HG03280 (cell line): ENCODE results near the gene CD79A.

ENCODE experiments used
- ATAC-seq: cut with Tn5 transposase; IDR thresholded peaks from one replicate; pipeline ENCODE4 v1.9.1; 2021; ENCODE audit warnings: mild to moderate bottlenecking, moderate library complexity; ENCODE audit not compliant: unreplicated experiment

Gene CD79A

DNA sequence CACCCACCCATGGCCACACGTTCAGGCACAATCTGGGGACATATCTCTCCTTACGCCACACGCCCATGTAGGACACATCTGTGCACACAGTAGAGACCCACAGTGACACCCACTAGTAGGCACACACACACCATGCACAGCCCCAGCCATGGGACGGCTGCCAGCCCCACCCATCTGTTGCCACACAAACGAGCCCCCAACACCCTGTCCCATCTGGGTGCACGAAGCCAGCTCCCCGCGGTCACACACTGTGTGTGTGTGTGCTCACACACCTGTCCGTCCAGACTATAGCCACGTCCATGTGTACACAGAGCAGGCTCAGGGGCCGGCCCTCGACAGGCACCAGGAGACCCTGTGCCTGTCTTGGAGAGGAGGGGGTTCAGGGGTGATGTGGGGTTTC, 40.6 kb downstream of the CD79A start:
- ATAC-seq: no peak

DNA sequence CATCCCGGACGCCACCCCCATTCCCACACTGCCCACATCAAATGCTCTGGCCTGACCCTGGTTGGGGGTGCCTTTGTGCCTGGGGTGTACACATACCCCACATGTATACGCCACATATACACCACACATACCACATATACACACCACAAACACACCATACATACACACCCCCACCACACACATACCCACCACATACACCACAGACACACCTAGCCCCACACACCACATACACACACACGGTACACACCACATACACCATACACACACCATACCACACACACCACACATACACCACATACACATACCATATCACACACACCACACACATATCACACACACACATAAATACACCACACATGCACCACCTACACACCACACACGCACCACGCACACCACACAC, 41.0 kb downstream of the CD79A start:
- no peak for ATAC-seq

DNA sequence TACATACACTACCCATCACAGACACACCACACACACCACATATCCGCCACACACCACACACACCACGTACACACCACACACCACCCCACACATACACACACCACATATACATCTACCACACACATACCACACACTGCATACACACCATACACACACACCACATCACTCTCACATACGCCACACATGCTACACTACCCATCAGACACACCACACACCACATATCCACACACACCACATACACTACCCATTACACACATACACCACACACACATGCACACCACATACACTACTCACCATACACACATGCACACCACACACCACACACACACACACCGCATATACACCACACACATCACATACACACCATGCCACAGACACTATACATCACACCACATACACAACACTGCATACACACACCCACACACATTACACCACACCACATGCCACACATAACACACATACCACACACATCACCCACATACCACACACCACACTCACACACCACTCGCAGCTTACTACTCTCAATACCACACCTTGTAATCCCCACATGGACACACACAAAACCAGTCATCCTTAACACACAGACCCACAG, 41.7 kb downstream of the CD79A start:
- ATAC-seq: no peak

DNA sequence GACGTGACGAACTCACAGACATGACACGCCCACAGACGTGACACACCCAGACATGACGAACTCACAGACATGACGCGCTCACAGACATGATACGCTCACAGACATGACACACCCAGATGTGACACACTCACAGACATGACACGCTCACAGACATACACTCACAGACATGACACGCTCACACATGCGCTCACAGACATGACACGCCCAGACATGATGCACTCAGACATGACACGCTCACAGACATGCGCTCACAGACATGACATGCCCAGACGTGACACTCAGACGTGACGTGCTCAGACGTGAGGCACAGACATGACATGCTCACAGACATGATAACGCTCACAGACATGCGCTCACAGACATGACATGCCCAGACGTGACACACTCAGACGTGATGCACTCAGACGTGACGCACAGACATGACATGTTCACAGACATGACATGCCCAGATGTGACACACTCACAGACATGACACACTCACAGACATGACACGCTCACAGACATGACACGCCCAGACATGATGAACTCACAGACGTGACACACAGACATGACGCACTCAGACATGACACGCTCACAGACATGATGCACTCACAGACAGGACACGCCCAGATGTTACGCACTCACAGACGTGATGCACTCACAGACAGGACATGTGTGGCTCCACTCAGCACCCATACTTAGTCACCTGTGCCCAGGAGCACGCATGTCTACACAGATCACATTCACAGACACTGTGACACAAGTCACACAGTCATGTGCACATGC, 43.1 kb downstream of the CD79A start:
- no peak for ATAC-seq

DNA sequence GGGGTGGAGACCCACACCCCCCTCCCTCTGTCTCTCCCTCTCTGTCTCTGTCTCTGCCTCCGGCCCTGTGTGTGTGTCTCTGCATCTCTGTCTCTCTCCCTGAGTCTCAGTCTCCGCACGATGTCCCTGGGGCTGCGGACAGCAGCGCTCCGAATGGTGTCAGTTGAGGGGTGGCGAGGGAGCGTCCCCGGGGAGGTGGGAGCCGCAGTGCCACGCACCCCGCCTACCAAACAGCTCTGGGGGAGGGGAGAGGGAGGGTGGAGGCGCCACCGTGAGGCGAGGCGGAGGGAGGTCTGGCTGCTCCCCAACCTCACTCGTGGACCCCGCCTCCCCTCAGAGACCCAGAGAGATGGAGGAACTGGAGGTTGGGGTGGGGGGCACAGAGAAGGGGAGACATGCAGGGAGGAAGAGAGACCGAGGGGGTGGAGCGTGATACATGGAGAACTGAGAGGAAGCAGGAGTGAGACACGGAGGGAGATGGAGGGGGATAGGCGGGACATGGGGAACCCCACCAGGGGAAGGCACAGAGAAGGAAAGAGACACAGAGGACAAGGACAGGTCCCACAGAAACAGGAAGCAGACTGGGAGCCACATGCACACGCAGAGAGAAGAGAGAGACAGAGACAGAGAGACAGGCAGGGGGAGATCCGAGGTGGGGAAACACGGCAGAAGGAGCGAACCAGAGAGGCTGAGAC, 44.0 kb downstream of the CD79A start:
- no peak for ATAC-seq

DNA sequence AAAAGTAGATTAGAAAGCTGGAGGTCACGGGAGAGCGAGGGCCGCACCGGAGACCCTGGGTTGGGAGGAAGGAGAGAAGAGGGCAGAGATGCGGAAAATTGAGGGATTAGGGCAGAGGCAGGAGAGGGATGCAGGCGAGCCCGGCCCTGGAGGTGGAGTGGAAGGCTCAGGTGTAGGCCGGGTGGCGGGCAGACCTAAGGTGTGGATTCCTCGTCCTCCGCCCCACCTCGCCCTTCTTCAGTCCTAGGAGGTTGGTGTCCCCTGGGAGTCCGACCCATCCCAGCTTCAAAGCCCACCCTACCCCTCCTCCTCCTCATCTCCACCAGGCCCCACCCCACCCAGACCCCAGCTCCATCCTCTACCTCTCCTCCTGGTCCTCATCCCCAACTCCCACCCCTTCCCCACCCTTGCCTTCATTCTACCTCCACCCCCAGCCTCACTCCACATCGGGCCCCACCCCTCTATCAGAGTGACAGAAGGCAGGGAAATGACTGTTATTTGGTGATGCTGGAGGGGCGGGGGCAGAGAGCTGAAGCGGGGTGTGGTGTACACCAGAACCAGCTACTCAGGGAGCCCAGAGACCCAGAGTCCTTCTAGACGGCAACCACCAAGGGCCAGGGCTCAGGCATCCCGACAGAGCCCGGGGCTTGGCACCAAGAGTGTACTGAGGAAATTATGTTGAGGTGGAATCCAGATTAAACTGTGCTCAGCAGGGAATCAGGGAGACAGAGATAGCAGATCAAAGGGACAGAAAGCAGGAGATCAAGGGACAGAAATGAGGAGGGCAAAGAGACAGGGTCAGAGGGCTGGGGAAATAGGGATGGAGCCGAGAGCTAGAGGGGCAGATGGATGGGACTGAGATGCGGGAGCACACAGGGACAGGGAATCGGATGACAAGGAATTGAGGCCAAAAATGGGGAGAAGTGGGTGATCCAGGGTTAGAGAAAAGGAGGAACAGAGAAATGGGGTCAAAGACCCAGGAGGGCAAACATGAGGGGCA, 44.8 kb downstream of the CD79A start:
- no peak for ATAC-seq

DNA sequence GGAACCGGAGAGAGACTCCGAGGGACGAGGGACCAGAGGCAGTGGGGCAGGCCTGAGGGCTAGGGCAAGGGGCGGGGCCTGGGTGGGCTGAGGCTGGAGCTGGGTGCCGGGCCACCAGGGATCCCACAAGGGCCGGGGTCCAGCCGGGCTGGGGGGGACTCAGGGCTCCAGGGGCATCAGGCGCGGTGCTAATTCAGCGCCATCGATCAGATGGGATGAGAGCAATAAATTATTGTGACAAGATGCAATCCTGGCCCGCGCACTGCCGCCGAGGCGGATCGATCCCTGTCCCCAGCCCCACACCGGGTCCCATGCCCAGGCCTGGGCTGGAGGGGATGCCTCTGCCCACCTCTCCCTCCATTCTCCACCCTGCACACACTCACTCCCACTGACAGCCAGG, 45.5 kb downstream of the CD79A start:
- ATAC-seq: no peak

DNA sequence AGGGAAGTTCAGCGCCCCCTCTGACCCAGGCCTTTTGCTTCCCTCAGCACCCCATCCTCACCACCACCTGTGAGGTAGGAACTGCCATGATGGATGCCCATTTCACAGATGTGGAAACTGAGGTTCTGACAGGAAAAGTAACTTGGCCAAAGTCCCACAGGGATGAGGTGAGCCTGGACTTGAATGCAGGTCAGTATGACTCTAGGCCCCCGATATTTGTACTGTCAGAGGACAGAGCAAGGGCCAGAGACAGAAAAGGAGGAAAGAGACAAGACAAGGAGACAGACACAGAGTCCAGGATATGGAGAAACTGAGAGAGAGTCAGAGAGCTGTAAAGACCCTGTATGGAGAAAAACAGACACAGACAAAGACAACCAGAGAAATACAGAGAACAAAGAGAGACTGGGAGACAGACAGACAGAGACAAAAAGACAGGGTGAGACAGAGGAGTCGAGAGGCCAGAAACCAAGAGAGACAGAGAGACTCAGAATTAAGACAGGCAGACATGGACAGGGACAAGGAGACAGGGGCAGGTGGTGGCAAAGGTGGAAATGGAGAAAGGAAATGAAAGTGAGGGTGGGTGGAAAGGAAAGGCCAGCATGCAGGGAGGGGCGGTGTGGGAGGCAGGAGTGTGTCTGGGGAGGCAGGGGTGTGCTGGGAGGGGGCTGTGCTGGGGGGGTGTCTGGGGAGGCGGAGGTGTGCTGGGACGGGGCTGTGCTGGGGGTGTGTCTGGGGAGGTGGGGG, 46.1 kb downstream of the CD79A start:
- no peak for ATAC-seq

DNA sequence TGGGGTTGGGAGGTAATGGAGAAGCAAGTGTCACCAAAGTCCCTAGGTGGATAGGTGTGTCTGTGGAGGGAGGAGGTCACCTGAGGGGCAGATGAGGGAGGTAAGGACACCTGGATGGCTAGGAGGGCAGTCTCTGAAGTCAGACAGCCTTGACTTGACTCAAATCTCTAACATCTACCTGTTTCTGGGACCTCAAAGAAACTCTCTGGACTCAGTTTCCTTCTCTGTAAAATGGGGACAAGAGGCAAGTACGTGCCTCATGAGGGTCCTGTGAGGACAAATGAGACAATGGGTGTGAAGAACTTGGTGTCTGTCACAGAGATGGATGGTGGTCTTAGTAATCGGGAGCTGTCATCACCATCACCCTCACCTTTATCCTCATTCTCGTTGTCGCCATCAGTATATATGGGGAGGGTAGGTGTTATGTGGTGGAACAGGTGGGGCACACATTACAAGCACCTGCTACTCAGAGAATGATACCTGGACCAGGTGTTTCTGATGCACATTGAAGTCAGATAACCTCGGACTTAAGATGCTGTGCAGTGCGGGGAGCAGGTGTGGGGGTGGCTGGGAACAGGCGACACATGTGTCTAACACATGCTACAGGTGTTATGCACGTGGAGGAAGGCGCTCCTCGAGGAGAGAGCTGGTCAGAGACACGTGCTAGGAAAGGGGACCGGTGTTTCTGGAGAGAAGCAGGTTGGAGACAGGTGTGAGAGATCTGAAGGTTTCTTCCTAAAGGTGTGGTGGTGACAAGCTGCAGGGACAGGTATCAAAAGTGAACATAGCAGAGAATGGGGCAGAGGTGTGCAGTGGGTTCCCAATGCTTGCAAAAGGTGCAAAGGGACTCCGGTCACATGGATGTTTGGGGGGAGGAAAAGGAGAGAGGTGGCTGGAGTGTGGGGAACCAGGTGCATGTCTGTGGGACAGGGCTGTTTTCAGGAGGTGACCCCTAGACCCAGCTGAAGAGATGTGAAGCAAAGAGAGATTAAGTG, 47.4 kb downstream of the CD79A start:
- no peak for ATAC-seq

DNA sequence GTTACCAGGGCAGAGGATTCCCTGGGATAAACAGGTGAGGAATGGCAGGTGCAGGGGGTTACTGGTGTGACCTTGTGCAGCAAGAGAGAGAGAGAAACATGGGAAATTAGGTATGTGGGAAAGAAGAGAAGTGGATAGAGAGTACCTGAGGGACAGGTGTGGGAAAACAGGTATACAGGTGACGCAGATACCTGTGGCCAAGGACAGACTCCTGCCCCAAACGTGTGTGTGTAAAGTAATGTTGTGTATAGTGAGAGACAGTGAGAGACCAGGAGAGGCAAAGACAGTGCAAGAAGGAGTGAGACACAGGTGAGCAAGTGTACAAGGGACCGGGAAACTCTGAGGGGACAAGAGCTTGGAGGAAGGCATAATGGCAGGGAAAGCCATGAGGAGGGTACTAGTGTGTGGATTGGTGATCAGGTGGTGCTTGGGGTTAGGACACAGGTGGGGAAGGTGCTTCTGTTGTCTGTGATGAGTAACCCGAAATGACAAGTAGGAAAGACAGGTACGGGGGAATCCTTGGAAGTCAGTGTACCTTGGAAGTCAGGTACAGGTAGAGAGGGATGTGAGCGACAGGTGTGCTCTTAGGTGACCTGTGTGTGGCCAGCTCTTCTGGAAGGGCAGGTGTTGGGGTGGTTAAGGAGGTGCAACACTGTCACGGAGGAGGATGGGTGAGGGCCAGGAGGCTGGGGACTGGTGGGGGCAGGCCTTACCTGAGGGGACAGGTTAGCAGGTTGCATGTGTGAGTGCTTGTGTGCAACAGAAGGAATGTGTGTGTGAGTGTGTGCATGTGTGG, 48.3 kb downstream of the CD79A start:
- no peak for ATAC-seq

DNA sequence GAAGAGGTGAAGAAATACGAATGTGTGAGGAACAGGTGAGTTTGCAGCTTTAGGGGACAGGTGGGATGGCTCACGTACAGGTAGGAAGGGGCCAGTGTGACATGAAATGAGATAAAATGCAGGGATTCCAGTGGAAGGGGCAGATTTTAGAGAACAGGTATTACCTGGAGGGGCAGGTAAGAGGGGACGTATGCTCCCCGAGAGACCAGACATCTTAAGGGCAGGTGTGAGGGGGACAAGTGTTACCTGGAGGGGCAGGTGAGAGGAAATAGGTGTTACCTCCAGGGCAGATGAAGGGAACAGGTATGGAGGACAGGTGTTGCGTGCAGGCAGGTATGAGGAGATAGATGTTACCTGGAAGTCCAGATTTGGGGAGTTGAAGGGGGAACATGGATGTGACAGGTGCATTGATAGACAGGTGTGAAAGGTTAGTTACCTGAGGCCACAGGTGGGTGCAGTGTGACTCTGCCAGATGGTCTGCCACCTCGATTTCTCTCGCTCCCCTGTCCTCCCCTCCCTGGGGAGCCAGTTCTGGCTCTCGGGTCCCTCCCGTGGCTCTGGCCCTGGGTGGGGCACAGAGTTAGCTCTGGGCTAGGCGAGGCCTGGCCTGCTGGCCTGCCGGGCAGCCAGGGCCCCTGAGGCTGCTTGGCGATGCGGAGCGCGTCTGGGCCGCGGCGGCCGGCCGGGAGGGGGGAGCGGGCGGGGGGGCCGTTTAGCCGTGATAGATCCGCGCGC, 49.1 kb downstream of the CD79A start:
- ATAC-seq: no peak

DNA sequence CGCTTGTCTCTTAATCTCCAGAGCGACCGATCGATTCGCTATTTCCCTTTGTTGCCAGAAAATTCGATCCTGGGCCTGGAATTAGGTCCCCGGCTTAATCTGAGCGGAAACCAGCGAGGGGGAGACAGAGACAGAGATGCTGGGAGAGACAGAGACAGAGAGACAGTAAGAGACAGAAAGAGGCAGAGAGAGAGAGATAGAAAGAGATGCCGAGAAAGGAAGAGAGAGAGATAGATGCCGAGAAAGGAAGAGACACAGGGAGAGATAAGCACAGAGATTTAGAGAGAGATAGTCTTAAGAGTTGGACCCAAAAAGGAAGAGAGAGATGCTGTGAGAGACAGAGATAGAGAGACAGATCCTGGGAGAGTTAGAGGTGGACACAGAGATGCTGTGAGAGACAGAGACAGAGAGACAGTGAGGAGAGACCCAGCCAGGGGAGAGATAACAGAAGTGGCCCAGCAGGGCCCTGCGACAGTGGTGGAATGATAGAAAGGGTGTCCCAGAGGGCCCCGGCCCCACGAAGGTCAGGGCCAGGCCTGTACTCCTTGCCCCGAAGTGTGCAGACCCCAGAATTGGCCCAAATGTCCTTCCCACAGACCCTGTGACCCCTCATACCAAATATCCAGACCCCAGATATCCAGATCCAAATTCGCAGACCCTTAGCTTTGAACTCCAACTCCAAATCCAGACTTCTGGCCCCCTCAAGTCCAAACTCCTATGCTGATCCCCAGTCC, 49.9 kb downstream of the CD79A start:
- ATAC-seq: no peak

DNA sequence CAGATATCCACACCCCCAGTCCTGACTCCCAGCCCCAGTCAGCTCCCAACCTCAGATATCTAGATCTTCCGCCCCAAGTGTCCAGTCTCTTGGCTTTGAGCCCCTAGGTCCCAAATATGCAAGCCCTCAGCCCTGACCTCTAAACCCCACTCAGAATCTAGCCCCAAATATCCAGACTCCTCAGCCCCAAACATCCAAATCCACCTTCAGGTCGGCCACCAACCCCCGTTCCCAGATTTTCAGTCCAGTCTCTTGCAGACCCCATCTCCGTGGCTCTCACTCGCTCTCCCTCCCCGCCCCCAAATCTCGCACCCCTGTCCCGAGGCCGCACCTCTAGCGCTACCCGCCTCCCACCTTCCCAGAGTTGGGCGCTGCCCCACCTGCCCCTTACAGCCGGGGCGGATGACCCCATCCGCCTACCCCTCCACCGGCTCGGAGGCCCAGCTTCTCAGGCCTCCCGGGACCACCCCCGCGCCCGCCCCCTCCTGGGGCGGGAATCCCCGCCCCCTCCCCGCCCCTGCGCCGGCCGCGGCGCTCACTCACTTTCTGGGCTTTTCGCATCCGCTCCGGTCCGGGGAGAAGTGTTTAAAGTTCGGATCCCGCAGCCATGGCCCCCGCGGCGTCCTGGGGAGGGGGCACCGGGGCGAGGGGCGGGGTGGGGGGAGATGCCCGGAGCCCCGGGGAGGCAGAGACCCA, 50.6 kb downstream of the CD79A start:
- ATAC-seq: no peak

DNA sequence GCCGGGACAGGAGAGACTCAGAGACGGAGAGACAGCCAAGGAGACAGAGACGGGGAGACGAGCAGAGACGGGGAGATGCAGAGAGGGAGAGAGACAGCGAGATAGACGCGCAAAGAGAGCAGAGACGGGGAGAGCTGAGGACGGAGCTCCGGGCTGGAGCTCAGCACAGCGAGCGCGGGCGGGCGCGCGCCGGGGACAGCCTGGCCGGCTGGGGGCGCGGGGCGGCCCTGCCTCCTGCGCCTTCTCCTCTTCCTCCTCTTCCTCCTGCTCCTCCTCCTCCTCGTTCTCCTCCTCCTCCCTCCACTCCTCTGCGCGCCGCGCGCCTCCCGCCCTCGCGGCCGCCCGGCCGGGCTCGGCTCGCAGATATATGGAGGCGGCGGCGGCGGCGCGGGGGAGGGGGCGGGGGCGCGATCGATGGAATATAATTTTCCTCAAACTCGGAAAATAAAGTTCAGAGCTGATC, 51.2 kb downstream of the CD79A start, which contains the start of gene ERFL:
Gene ERFL (minus strand): TSS at position 229 of the 463 bp plus-strand sequence. CDS start 15,530 bp downstream, outside the sequence.
- ATAC-seq: no peak

DNA sequence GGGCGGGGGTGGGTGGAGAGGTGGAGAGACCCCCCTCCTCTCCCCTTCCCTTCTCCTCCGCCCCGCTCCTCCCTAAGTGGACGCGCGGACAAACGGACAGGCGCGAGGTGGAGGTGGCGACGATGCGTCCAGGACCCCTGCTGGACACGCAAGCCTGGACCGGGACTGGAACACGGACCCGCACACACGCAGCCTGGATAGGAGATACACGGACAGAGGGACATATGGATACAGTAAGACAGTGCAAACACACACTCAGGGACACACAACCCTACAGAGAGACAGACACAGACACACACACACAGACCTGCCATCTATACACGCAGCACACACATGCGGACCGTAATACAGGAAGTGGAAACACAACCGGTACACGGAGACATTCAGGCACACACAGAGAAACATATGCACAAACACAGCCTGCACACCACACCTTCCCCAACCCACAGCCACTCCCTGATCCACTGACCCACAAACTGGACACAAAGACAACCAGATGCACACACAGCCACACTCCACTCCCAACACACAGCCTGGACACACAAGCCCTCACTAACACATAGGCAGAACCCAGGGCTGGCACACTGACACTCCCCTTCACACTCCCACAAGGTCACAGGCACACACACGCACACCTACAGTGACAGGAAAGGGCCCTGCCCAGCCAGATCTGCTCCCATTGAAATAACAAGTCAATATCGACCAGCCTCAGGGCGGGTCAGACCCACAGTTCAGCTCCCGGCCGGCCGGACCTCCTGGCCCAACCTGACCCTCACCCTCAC, 51.9 kb downstream of the CD79A start:
- ATAC-seq: no peak
